Measurements from ENCODE around the gene KIAA0232. TPM values are rescaled to one million over a fixed set of nuclear protein-coding genes. Genes with fewer than 3 reads are reported as not detected.

The KIAA0232 gene
- total and polyA plus RNA-seq, 10 of the 15 experiments (the other 5 are each of a cell fraction or from before 2014, with no cell fraction given): 2.8 to 15.1 (median 10.8) TPM

- TF ChIP-seq E4F1 (IDR thresholded peaks at IDR 0.05; ENCODE audit: borderline replicate concordance, partially characterized antibody) (no peak), NRF1 (conservative IDR thresholded peaks at IDR 0.05; ENCODE audit: low read depth, low read length) (no peak), SKIL (IDR thresholded peaks at IDR 0.05; ENCODE audit: low read depth, poor library complexity, severe bottlenecking) (no peak)
These were observed 127.9 kb downstream of the KIAA0232 start (continued) for GRCh38 chr4:6910340-6910959.

All from GM12878 (cell line).